Glutamatergic neuron (in vitro differentiated cells): ENCODE data around the gene TBC1D14. TPM values are rescaled to one million over a fixed set of nuclear protein-coding genes. Genes with fewer than 3 reads are reported as not detected.

Experiments used
- DNase-seq: peaks from one replicate; pipeline ENCODE4 v3.0.0; 2022
- H3K27ac Mint-ChIP-seq: one replicate; pipeline ENCODE4 v1.8.0; 2020; ENCODE audit warnings: mild to moderate bottlenecking, mixed read lengths, inconsistent platforms; ENCODE audit not compliant: unreplicated experiment
- H3K27me3 Mint-ChIP-seq: one replicate; pipeline ENCODE4 v1.8.0; 2020; ENCODE audit warnings: mild to moderate bottlenecking, moderate library complexity, mixed read lengths, inconsistent platforms; ENCODE audit not compliant: unreplicated experiment
- H3K36me3 Mint-ChIP-seq: one replicate; pipeline ENCODE4 v1.8.0; 2020; ENCODE audit warnings: mild to moderate bottlenecking, mixed read lengths, inconsistent platforms; ENCODE audit not compliant: unreplicated experiment
- H3K4me1 Mint-ChIP-seq: one replicate; pipeline ENCODE4 v1.8.0; 2020; ENCODE audit warnings: mild to moderate bottlenecking, low read depth, mixed read lengths, inconsistent platforms; ENCODE audit not compliant: unreplicated experiment
- H3K4me3 Mint-ChIP-seq: one replicate; pipeline ENCODE4 v1.8.0; 2020; ENCODE audit warnings: mild to moderate bottlenecking, mixed read lengths, inconsistent platforms; ENCODE audit not compliant: unreplicated experiment
- H3K9me3 Mint-ChIP-seq: one replicate; pipeline ENCODE4 v1.8.0; 2020; ENCODE audit warnings: mild to moderate bottlenecking, moderate library complexity, mixed read lengths, inconsistent platforms; ENCODE audit not compliant: unreplicated experiment
- CTCF ChIP-seq: fragments of 200-600 bp; sonication (generic); IDR thresholded peaks from one replicate; pipeline ENCODE4 v1.5.0; 2021; ENCODE audit not compliant: partially characterized antibody, unreplicated experiment
- total RNA-seq: library from RNA; stranded (reverse); fragmentation: NEBNext Ultra II Directional; extraction: Animal tissue kit (Norgen Biotek cat#: 25700); gene quantifications from one replicate; pipeline ENCODE4 v1.2.1, GENCODE V29; 2021; ENCODE audit not compliant: unreplicated experiment

Gene TBC1D14
- total RNA-seq, 1 donor from 2014 or later: 82.2 TPM

DNA sequence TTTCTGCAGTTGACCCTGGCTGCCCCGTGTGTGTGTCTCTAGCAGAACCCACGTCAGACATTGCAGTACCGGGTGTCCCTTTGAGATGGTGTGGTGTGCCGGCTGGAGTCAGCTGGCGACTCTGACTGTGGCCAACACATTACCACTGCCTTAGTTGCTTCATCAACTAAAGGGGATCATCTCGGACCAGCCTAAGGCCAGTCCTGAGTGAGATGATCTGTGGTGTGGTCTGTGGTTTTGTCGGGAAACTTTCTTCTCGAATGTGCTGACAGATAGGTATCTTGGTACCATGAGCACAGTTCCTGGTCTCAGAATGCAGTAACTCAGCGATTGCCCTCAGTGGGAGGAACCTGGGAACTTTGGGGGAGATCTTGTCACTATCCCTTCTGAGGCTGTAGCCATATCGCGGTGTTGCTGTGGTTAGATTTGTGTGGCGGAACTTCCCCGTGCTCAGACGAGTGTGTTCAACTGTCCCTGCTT lies 15.8 kb downstream of the TBC1D14 start:
- H3K9me3 Mint-ChIP-seq: peaks cover 16% of the 10 kb centered on the region
- DNase-seq: no peak
- H3K27ac Mint-ChIP-seq: no peak overlapping the region
- TF ChIP-seq CTCF: no peak
- peaks cover 3% of the 10 kb centered on the region for H3K27me3 Mint-ChIP-seq
- no peak overlapping the region for H3K4me3 Mint-ChIP-seq
- H3K4me1 Mint-ChIP-seq: peaks cover 38% of the 10 kb centered on the region
- H3K36me3 Mint-ChIP-seq: peaks cover 5% of the 10 kb centered on the region

DNA sequence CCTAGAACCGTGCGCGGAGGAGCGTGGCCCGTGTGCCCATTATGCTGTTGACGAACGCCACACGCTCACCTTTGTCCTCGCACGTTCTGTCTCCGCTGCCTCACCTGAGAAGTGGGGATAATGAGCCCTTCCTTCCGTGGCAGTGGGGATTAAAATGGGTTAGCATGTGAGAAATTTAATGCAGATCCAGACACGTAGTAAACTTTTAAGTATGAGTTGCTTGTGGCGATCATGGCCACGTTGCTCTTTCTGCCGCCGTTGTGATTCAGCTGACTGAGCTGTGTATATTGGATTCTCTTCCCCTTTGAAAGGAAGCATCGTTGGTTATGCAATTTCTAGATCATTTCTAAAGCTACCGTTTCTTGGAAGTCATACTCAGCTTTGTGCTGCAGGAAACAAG lies 16.5 kb downstream of the TBC1D14 start:
- H3K27ac Mint-ChIP-seq: no peak overlapping the region
- H3K27me3 Mint-ChIP-seq: peaks cover 3% of the 10 kb centered on the region
- no peak overlapping the region for H3K4me3 Mint-ChIP-seq
- DNase-seq: no peak
- peaks cover 5% of the 10 kb centered on the region for H3K36me3 Mint-ChIP-seq
- peaks cover 40% of the 10 kb centered on the region for H3K4me1 Mint-ChIP-seq
- TF ChIP-seq CTCF: no peak
- peaks cover 16% of the 10 kb centered on the region for H3K9me3 Mint-ChIP-seq

GRCh38 chr4:6926681-6927478 lies 17.3 kb downstream of the TBC1D14 start:
- H3K27me3 Mint-ChIP-seq: peaks cover 7% of the 10 kb centered on the region
- H3K9me3 Mint-ChIP-seq: peaks cover 19% of the 10 kb centered on the region
- H3K4me1 Mint-ChIP-seq: peaks cover 46% of the 10 kb centered on the region
- H3K36me3 Mint-ChIP-seq: peaks cover 10% of the 10 kb centered on the region
- H3K4me3 Mint-ChIP-seq: no peak overlapping the region
- H3K27ac Mint-ChIP-seq: no peak overlapping the region
- no peak for DNase-seq
- TF ChIP-seq CTCF: no peak

DNA sequence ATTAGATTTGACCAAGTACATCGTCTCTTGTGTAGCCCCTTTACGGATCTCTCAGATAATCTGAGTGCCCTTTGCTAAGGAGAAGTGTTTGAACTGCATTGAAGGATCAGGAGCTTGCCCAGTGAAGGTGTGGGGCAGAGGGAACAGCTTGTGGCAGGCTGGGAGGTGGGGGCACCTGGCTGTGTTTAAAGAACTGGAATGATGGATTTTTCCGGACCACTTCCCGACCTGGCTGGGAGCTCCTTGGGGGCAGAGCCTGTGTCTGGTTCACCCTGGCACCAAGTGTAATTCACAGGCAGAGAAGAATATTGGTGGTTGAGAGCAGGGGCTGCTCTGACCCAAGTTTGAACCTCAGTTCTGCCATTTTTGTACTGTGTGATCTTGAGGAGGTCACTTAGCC lies 18.5 kb downstream of the TBC1D14 start:
- DNase-seq: no peak
- no peak for TF ChIP-seq CTCF
- Mint-ChIP-seq H3K27me3 (peaks cover 10% of the 10 kb centered on the region), H3K27ac (no peak overlapping the region), H3K4me3 (no peak overlapping the region), H3K36me3 (peaks cover 15% of the 10 kb centered on the region), H3K4me1 (peaks cover 41% of the 10 kb centered on the region), H3K9me3 (peaks cover 19% of the 10 kb centered on the region)

GRCh38 chr4:6929339-6929811 lies 19.7 kb downstream of the TBC1D14 start:
- Mint-ChIP-seq H3K4me1 (peaks cover 38% of the 10 kb centered on the region), H3K27ac (peak overlapping the region; percentile 60), H3K36me3 (peaks cover 19% of the 10 kb centered on the region), H3K9me3 (peaks cover 19% of the 10 kb centered on the region), H3K27me3 (peaks cover 17% of the 10 kb centered on the region), H3K4me3 (peak overlapping the region; percentile 40)
- no peak for DNase-seq
- TF ChIP-seq CTCF: no peak
